ENCODE measurements around the gene MYH16. TPM values are rescaled to one million over a fixed set of nuclear protein-coding genes. Genes with fewer than 3 reads are reported as not detected.

MYH16 gene
- total RNA-seq, 1 donor from 2014 or later: 5.6 TPM

DNA sequence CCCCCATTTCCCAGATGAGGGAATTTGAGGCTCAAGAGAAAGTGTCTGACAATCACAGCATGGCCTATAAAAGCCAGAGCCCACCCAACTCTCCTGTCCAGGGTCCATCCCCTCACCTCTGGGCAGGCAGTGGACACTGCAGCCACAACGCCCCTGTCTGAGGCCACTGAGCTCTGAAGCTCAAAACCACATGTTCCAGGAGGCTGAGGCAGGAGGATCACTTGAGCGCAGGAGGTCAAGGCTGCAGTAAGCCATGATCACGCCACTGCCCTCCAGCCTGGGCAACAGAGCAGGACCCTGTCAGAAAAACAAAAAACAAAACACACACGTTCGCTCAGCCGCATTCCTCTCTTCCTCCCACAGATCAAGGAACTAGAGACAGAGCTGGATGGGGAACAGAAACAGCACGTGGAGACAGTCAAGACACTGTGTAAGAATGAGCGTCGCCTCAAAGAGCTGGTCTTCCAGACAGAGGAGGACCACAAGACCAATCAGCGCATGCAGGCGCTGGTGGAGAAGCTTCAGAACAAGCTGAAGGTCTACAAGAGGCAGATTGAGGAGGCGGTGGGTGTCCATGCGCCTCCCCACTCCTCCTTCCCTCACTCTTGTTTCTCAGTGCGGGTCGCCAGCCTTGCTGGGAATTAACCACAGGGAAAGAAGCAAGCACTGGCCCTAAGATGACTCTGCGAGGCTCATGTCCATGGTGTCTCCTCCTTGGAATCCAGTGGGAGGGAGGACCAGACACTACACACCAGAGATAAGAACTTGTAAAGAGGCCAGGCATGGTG lies 33.0 kb downstream of the MYH16 start:
- DNase-seq (ENCODE audit: low read depth): no peak
- no peak overlapping the region for H3K4me3 ChIP-seq (ENCODE audit: low read depth, low read length)
- H3K27me3 ChIP-seq (ENCODE audit: control insufficient read depth, insufficient read depth, low read length): no peaks in the 10 kb centered on the region
- TF ChIP-seq, protein P1, sequence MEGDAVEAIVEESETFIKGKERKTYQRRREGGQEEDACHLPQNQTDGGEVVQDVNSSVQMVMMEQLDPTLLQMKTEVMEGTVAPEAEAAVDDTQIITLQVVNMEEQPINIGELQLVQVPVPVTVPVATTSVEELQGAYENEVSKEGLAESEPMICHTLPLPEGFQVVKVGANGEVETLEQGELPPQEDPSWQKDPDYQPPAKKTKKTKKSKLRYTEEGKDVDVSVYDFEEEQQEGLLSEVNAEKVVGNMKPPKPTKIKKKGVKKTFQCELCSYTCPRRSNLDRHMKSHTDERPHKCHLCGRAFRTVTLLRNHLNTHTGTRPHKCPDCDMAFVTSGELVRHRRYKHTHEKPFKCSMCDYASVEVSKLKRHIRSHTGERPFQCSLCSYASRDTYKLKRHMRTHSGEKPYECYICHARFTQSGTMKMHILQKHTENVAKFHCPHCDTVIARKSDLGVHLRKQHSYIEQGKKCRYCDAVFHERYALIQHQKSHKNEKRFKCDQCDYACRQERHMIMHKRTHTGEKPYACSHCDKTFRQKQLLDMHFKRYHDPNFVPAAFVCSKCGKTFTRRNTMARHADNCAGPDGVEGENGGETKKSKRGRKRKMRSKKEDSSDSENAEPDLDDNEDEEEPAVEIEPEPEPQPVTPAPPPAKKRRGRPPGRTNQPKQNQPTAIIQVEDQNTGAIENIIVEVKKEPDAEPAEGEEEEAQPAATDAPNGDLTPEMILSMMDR (IDR thresholded peaks at IDR 0.05; ENCODE audit: insufficient read depth, low read length, poor library complexity, severe bottlenecking): no peak
- no peaks in the 10 kb centered on the region for H3K36me3 ChIP-seq (ENCODE audit: control insufficient read depth, insufficient read depth, low read length)

DNA sequence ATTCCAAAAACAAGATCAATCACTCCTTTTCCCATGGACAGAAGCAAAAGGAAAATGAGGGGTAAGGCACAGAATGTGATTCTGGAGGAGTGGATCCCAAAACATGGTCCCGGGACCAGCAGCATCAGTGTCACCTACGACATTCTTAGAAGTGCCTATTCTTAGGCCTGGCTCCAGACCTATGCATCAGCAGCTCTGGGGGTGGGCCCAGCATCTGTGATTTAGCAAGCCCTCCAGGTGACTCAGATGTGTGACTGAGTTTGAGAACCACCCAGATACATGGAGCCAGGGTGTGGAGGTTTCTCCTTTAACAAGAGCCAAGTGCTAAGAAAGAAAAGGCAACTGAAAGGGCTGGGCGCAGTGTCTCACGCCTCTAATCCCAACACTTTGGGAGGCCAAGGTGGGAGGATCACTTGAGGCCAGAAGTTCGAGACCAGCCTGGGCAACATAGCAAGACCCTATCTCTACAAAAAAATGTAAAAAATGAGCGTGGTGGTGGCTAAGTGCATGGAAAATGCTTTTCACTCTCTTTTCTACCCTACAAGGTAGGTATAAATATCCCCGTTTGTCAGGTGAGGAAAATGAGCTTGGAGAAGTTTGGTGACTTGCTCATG lies 35.9 kb downstream of the MYH16 start:
- H3K36me3 ChIP-seq (ENCODE audit: control insufficient read depth, insufficient read depth, low read length): no peaks in the 10 kb centered on the region
- no peaks in the 10 kb centered on the region for H3K27me3 ChIP-seq (ENCODE audit: control insufficient read depth, insufficient read depth, low read length)
- no peak for DNase-seq (ENCODE audit: low read depth)
- TF ChIP-seq, protein P1 (IDR thresholded peaks at IDR 0.05; ENCODE audit: insufficient read depth, low read length, poor library complexity, severe bottlenecking): no peak
- H3K4me3 ChIP-seq (ENCODE audit: low read depth, low read length): no peak overlapping the region

DNA sequence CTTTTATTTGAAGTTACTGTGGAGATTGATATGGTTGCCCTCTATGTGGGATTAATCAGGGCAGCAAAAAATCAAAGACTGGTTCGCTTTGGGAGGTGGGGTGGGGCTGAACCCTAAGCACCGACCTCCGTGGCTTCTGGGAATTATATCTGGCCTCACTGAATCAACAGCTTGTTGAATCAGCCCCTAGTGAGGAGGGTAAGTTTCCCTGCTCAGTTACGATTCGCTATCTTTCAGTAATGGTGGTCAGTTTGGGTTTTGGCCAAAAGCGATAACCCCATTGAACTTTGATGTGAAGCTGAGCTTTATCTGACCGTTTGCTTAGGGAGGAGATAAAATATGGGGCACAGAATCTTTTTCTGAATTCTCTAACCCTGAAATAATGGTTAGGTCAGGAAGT lies 36.5 kb downstream of the MYH16 start:
- Histone ChIP-seq H3K27me3 (ENCODE audit: control insufficient read depth, insufficient read depth, low read length) (no peaks in the 10 kb centered on the region), H3K4me3 (ENCODE audit: low read depth, low read length) (no peak overlapping the region), H3K36me3 (ENCODE audit: control insufficient read depth, insufficient read depth, low read length) (no peaks in the 10 kb centered on the region)
- DNase-seq (ENCODE audit: low read depth): no peak
- TF ChIP-seq, protein P1 (IDR thresholded peaks at IDR 0.05; ENCODE audit: insufficient read depth, low read length, poor library complexity, severe bottlenecking): no peak

DNA sequence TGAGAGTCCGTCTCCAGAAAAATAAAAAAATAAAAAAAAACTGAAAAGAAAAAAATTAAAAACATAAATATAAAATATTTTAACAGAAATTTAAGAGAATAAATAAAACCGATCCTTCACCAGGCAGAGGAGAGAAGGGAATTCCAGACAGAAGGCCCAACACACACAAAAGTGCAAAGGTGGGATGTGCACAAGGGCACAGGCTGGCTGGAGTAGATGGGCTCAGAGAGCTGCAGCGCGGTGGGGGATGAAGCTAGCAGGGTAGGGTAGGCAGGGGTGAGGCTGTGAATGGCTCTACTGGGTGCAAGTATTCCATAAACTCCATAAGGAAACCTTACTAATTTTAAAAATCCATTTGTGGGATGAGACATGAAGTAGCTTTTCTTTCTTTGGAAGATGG lies 37.4 kb downstream of the MYH16 start:
- TF ChIP-seq, protein P1 (IDR thresholded peaks at IDR 0.05; ENCODE audit: insufficient read depth, low read length, poor library complexity, severe bottlenecking): no peak
- H3K36me3 ChIP-seq (ENCODE audit: control insufficient read depth, insufficient read depth, low read length): no peaks in the 10 kb centered on the region
- DNase-seq (ENCODE audit: low read depth): no peak
- H3K4me3 ChIP-seq (ENCODE audit: low read depth, low read length): no peak overlapping the region
- no peaks in the 10 kb centered on the region for H3K27me3 ChIP-seq (ENCODE audit: control insufficient read depth, insufficient read depth, low read length)

DNA sequence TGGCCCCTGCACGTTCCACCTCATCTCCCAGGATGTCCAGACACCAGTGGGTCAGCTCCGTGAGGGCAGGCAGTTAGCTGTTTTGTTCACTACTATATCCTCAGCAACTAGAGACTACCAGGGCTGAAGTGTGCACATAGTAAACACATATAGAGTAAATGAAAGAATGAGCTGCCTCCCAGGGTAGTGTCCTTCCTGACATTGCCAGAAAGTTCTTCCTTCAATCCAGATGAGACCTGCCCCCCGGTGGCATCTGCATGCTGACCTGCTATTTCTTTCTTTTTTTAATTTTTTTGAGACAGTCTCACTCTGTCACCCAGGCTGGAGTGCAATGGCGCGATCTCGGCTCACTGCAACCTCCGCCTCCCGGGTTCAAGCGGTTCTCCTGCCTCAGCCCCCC lies 39.1 kb downstream of the MYH16 start:
- no peaks in the 10 kb centered on the region for H3K27me3 ChIP-seq (ENCODE audit: control insufficient read depth, insufficient read depth, low read length)
- TF ChIP-seq, protein P1 (IDR thresholded peaks at IDR 0.05; ENCODE audit: insufficient read depth, low read length, poor library complexity, severe bottlenecking): peak; percentile 18
- no peaks in the 10 kb centered on the region for H3K36me3 ChIP-seq (ENCODE audit: control insufficient read depth, insufficient read depth, low read length)
- no peak for DNase-seq (ENCODE audit: low read depth)
- H3K4me3 ChIP-seq (ENCODE audit: low read depth, low read length): no peak overlapping the region

Measured in kidney epithelial cell (primary cell).